ENCODE data around the gene TNFSF12.

The TNFSF12 gene

GRCh38 chr17:7561028-7561575 lies 12.2 kb downstream of the TNFSF12 start:
- H3K36me3 ChIP-seq (ENCODE audit: low read length), result peaks cover 8% of the 10 kb centered on the region; the same call in 1 of the 2 replicates
- H3K4me2 ChIP-seq (ENCODE audit: low read depth, low read length, poor library complexity, severe bottlenecking), result peak overlapping the region; percentile 82
- no peaks in the 10 kb centered on the region for H4K20me1 ChIP-seq (ENCODE audit: low read depth, low read length)
- H3K27ac ChIP-seq (ENCODE audit: low read depth, low read length), result peak overlapping the region; percentile 85
- peaks cover 33% of the 10 kb centered on the region for H3K79me2 ChIP-seq (ENCODE audit: insufficient read depth, low read length)
- H3K27me3 ChIP-seq (ENCODE audit: low read length), result no peaks in the 10 kb centered on the region
- no peaks in the 10 kb centered on the region for H3F3A ChIP-seq (ENCODE audit: insufficient read depth)
- peak overlapping the region; percentile 99 for H3K9ac ChIP-seq (ENCODE audit: low read length)
- H3K4me3 ChIP-seq (ENCODE audit: insufficient read depth, low read length, poor library complexity, severe bottlenecking), result peak overlapping the region; percentile 95
- TF ChIP-seq EZH2phosphoT487 (conservative IDR thresholded peaks at IDR 0.05; ENCODE audit: low read length), result no peak
- TF ChIP-seq, protein P1, sequence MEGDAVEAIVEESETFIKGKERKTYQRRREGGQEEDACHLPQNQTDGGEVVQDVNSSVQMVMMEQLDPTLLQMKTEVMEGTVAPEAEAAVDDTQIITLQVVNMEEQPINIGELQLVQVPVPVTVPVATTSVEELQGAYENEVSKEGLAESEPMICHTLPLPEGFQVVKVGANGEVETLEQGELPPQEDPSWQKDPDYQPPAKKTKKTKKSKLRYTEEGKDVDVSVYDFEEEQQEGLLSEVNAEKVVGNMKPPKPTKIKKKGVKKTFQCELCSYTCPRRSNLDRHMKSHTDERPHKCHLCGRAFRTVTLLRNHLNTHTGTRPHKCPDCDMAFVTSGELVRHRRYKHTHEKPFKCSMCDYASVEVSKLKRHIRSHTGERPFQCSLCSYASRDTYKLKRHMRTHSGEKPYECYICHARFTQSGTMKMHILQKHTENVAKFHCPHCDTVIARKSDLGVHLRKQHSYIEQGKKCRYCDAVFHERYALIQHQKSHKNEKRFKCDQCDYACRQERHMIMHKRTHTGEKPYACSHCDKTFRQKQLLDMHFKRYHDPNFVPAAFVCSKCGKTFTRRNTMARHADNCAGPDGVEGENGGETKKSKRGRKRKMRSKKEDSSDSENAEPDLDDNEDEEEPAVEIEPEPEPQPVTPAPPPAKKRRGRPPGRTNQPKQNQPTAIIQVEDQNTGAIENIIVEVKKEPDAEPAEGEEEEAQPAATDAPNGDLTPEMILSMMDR (IDR thresholded peaks at IDR 0.05; ENCODE audit: insufficient read depth, low read length, poor library complexity, severe bottlenecking), result peak; percentile 74
- H2AFZ ChIP-seq (ENCODE audit: low read depth, low read length, severe bottlenecking), result peak overlapping the region; percentile 97
- H3K9me2 ChIP-seq (replicated peaks; ENCODE audit: insufficient read depth, low read length), result no peaks in the 10 kb centered on the region
- H3K9me3 ChIP-seq (ENCODE audit: insufficient read depth, low read length), result no peaks in the 10 kb centered on the region

DNA sequence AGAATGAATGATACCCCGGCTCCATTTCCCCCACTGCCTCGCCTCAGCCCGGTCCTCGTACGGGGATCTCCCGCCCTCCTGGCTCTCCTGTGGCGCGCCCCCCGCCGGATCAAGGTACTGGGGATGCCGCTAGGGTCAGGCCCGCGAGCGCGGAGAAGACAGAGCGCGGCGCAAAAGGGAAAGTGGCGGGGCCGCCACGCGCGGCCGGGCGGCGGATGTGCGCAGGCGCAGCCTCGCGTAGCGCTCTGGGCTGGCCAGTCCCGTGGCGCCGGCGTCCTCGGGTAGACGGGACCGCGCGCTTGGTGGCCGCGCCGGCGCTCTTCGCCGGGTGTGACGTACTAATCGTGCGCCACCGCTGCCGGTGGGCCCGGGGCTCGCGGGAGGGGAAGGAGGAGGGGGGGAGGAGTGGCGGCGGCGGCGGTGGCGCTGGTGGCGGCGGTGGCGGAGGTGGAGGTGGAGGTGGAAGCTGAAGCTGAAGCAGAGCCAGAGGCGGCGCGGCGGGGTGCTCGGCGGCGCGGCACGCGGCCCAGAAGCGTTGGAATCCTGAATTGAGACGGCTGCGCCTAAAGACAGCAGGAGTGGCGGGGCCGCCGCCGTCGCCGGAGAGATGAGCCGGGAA lies 12.8 kb downstream of the TNFSF12 start, which contains the start of gene SENP3:
Gene SENP3 (plus strand): TSS at position 331 of the 619 bp plus-strand sequence. CDS start 1,158 bp downstream, outside the sequence.
- H3K79me2 ChIP-seq (ENCODE audit: insufficient read depth, low read length), result peaks cover 33% of the 10 kb centered on the region
- no peaks in the 10 kb centered on the region for H3F3A ChIP-seq (ENCODE audit: insufficient read depth)
- H2AFZ ChIP-seq (ENCODE audit: low read depth, low read length, severe bottlenecking), result peak within 1 kb of the TSS; percentile 97

GRCh38 chr17:7562208-7562605 lies 13.3 kb downstream of the TNFSF12 start:
- H3F3A ChIP-seq (ENCODE audit: insufficient read depth), result no peaks in the 10 kb centered on the region
- no peaks in the 10 kb centered on the region for H3K9me3 ChIP-seq (ENCODE audit: insufficient read depth, low read length)
- peak overlapping the region; percentile 80 for H3K4me2 ChIP-seq (ENCODE audit: low read depth, low read length, poor library complexity, severe bottlenecking)
- TF ChIP-seq, protein P1 (IDR thresholded peaks at IDR 0.05; ENCODE audit: insufficient read depth, low read length, poor library complexity, severe bottlenecking), result no peak
- TF ChIP-seq EZH2phosphoT487 (conservative IDR thresholded peaks at IDR 0.05; ENCODE audit: low read length), result no peak
- peak overlapping the region; percentile 99 for H3K9ac ChIP-seq (ENCODE audit: low read length)
- H3K27ac ChIP-seq (ENCODE audit: low read depth, low read length), result peak overlapping the region; percentile 85
- H3K4me3 ChIP-seq (ENCODE audit: insufficient read depth, low read length, poor library complexity, severe bottlenecking), result peak overlapping the region; percentile 95
- no peaks in the 10 kb centered on the region for H4K20me1 ChIP-seq (ENCODE audit: low read depth, low read length)
- no peaks in the 10 kb centered on the region for H3K9me2 ChIP-seq (replicated peaks; ENCODE audit: insufficient read depth, low read length)
- H3K27me3 ChIP-seq (ENCODE audit: low read length), result no peaks in the 10 kb centered on the region
- peaks cover 8% of the 10 kb centered on the region; the same call in 1 of the 2 replicates for H3K36me3 ChIP-seq (ENCODE audit: low read length)
- H2AFZ ChIP-seq (ENCODE audit: low read depth, low read length, severe bottlenecking), result peak overlapping the region; percentile 45
- H3K79me2 ChIP-seq (ENCODE audit: insufficient read depth, low read length), result peaks cover 33% of the 10 kb centered on the region

More for the DNA sequence above, 12.8 kb downstream of the TNFSF12 start, which contains the start of gene SENP3:
- no peaks in the 10 kb centered on the region for H3K9me3 ChIP-seq (ENCODE audit: insufficient read depth, low read length)
- peak within 1 kb of the TSS; percentile 85 for H3K27ac ChIP-seq (ENCODE audit: low read depth, low read length)
- no peaks in the 10 kb centered on the region for H3K27me3 ChIP-seq (ENCODE audit: low read length)
- TF ChIP-seq, protein P1 (IDR thresholded peaks at IDR 0.05; ENCODE audit: insufficient read depth, low read length, poor library complexity, severe bottlenecking), result no peak
- no peak for TF ChIP-seq EZH2phosphoT487 (conservative IDR thresholded peaks at IDR 0.05; ENCODE audit: low read length)
- H3K9ac ChIP-seq (ENCODE audit: low read length), result peak within 1 kb of the TSS; percentile 99
- H4K20me1 ChIP-seq (ENCODE audit: low read depth, low read length), result no peaks in the 10 kb centered on the region
- no peaks in the 10 kb centered on the region for H3K9me2 ChIP-seq (replicated peaks; ENCODE audit: insufficient read depth, low read length)
- H3K4me3 ChIP-seq (ENCODE audit: insufficient read depth, low read length, poor library complexity, severe bottlenecking), result peak within 1 kb of the TSS; percentile 95
- peak within 1 kb of the TSS; percentile 82 for H3K4me2 ChIP-seq (ENCODE audit: low read depth, low read length, poor library complexity, severe bottlenecking)
- H3K36me3 ChIP-seq (ENCODE audit: low read length), result peaks cover 8% of the 10 kb centered on the region; the same call in 1 of the 2 replicates

Measured in SU-DHL-6 (cell line).